Transverse colon (tissue), 3 donors: ENCODE results near the gene LRRC36.

ENCODE experiments used
- EP300 ChIP-seq: sonication (generic); formaldehyde crosslinking; IDR thresholded peaks from one replicate; pipeline ENCODE4 v1.6.1; 2017; ENCODE audit warnings: antibody characterized with exemption, low read depth
- POLR2A ChIP-seq: fragments of 450-650 bp; IDR thresholded peaks from one replicate; pipeline ENCODE4 v1.6.1; 2016; ENCODE audit warnings: antibody characterized with exemption, mild to moderate bottlenecking, moderate library complexity
- TF ChIP-seq, protein P1 (sequence below), 5 experiments: fragments of 200-600 bp in 3 of 5; fragments of 450-650 bp in 2 of 5; sonication (generic) in 3 of 5; IDR thresholded peaks; 1 replicate in 2 of 5; 2 replicates in 3 of 5; pipeline ENCODE4 v1.5.1; 2016 to 2017; ENCODE audit warnings: antibody characterized with exemption in 5 of 5, inconsistent platforms in 3 of 5, mild to moderate bottlenecking in 2 of 5, moderate library complexity in 1 of 5

- no peak for TF ChIP-seq POLR2A
- TF ChIP-seq, protein P1, sequence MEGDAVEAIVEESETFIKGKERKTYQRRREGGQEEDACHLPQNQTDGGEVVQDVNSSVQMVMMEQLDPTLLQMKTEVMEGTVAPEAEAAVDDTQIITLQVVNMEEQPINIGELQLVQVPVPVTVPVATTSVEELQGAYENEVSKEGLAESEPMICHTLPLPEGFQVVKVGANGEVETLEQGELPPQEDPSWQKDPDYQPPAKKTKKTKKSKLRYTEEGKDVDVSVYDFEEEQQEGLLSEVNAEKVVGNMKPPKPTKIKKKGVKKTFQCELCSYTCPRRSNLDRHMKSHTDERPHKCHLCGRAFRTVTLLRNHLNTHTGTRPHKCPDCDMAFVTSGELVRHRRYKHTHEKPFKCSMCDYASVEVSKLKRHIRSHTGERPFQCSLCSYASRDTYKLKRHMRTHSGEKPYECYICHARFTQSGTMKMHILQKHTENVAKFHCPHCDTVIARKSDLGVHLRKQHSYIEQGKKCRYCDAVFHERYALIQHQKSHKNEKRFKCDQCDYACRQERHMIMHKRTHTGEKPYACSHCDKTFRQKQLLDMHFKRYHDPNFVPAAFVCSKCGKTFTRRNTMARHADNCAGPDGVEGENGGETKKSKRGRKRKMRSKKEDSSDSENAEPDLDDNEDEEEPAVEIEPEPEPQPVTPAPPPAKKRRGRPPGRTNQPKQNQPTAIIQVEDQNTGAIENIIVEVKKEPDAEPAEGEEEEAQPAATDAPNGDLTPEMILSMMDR (IDR thresholded peaks at IDR 0.05): no peak
- TF ChIP-seq EP300: no peak
These were observed 30.9 kb downstream of the LRRC36 start for GRCh38 chr16:67357561-67357960.
